Measurements from ENCODE around the gene LHB. TPM values are rescaled to one million over a fixed set of nuclear protein-coding genes. Genes with fewer than 3 reads are reported as not detected.

The LHB gene
- total and polyA plus RNA-seq, 2 of the 4 experiments (the other 2 are of a cell fraction) = not detected

DNA sequence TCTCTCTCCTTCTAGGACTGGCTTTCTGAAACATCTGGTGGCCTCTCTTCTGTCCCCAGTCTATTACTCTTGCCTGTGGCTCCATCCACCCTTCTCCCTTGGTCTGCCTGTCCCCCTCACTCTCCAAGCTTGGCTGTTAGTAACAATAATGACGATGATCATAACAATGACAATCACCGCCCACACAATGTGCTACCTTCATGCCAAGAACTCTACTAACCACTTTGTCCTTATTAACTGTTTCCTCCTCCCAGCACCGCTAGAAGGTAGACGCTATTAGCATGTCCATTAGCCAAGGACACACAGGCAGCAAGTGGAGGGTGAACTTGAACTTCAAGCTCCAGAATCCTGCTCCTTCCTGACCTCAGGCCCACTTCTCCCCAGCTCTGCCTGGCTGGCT lies 26.5 kb downstream of the LHB start:
- ChIA-PET POLR2A (ENCODE audit: unreplicated experiment) (no interaction called here), CTCF (interaction anchor here (1.0 kb wide), 1 partner anchor 9 kb away, joined by 4 read pairs; no protein-coding TSS in a partner anchor)
- Histone ChIP-seq H3K18ac (ENCODE audit: low read depth, low read length) (no peak overlapping the region), H2AK9ac (replicated peaks; ENCODE audit: low read depth, low read length, poor library complexity) (no peak overlapping the region), H3K4me1 (ENCODE audit: control insufficient read depth, insufficient read depth, low read length) (peaks cover 12% of the 10 kb centered on the region), H3K23ac (ENCODE audit: low read depth, low read length) (no peak overlapping the region), H3K9ac (ENCODE audit: low read depth, low read length) (no peak overlapping the region), H2BK20ac (ENCODE audit: low read depth, low read length) (no peak overlapping the region), H3K79me1 (ENCODE audit: low read depth in 1 of 2, low read length in 2 of 2) (peaks cover 21 to 78% of the 10 kb centered on the region in 2 experiments), H3K56ac (ENCODE audit: extremely low read depth, insufficient read depth, low read length) (no peak overlapping the region), H3K9me1 (ENCODE audit: insufficient read depth, low read length) (peaks cover 7% of the 10 kb centered on the region; the same call in 1 of the 2 replicates), H3K36me3 (ENCODE audit: control insufficient read depth, insufficient read depth, low read length) (peaks cover 36% of the 10 kb centered on the region), H2AK5ac (ENCODE audit: low read depth, low read length) (peak overlapping the region; percentile 13; the same call in 1 of the 2 replicates), H2BK15ac (ENCODE audit: low read depth, low read length) (no peak overlapping the region), H2BK5ac (ENCODE audit: low read depth, low read length, poor library complexity, severe bottlenecking) (no peak overlapping the region), H2AFZ (replicated peaks; ENCODE audit: low read length, poor library complexity) (no peak overlapping the region), H3K4me3 (ENCODE audit: insufficient read depth, low read depth, low read length) (no peak overlapping the region), H4K20me1 (ENCODE audit: insufficient read depth, low read length) (peaks cover 28% of the 10 kb centered on the region), H3K27me3 (ENCODE audit: control insufficient read depth, insufficient read depth, low read length) (no peaks in the 10 kb centered on the region), H4K91ac (ENCODE audit: insufficient read depth, low read depth, low read length) (no peak overlapping the region), H3K9me3 (ENCODE audit: control insufficient read depth, insufficient read depth, low read length) (no peaks in the 10 kb centered on the region), H4K8ac (ENCODE audit: low read depth in 2 of 2, low read length in 2 of 2) (no peak overlapping the region), H3K4me2 (ENCODE audit: low read depth, low read length) (no peak overlapping the region), H2BK120ac (ENCODE audit: low read depth, low read length) (no peak overlapping the region), H3K14ac (replicated peaks; ENCODE audit: low read depth, low read length) (no peak overlapping the region), H3K27ac (ENCODE audit: insufficient read depth, low read length) (no peak overlapping the region), H3K4ac (ENCODE audit: low read depth, low read length) (no peak overlapping the region), H4K5ac (ENCODE audit: low read depth, low read length) (no peak overlapping the region)
- dilution Hi-C loops (cut with HindIII; ENCODE audit: low sequenced_read_pairs, unreplicated experiment) = no loop called here
- intact Hi-C loops (cut with micrococcal nuclease) = loop anchor here (5.0 to 10.0 kb wide), 3 partner anchors 67 to 214 kb away; partner anchors contain the start of genes CGB7 and KCNA7
- in situ Hi-C loops (cut with MboI; ENCODE audit: low sequenced_read_pairs) = no loop called here
- DNase-seq (no peak), ATAC-seq (ENCODE audit: low read depth) (no peak)
- WGBS, 2 experiments (ENCODE audit: extremely low coverage in 2 of 2, insufficient read length in 1 of 2) = 51% methylated on average over 2 of the region's 4 CpGs; no CpG with 5 or more reads in 1 of the 2 experiments
- no TSS peak for BruUV-seq (replicated peaks)
- TF ChIP-seq CTCF (conservative IDR thresholded peaks at IDR 0.05; ENCODE audit: low read depth, low read length) = no peak
- TF ChIP-seq BHLHE40 (IDR thresholded peaks at IDR 0.05; ENCODE audit: low read depth, low read length) = no peak
- TF ChIP-seq RCOR1 (IDR thresholded peaks at IDR 0.05; ENCODE audit: insufficient replicate concordance, low read length) = no peak
- no peak for TF ChIP-seq MAFK (IDR thresholded peaks at IDR 0.05; ENCODE audit: low read depth, low read length)
- TF ChIP-seq ELK1 (IDR thresholded peaks at IDR 0.05; ENCODE audit: borderline replicate concordance, low read depth, low read length) = no peak
- no peak for TF ChIP-seq MAZ (IDR thresholded peaks at IDR 0.05; ENCODE audit: borderline replicate concordance, low read depth, low read length)
- TF ChIP-seq, protein P1, sequence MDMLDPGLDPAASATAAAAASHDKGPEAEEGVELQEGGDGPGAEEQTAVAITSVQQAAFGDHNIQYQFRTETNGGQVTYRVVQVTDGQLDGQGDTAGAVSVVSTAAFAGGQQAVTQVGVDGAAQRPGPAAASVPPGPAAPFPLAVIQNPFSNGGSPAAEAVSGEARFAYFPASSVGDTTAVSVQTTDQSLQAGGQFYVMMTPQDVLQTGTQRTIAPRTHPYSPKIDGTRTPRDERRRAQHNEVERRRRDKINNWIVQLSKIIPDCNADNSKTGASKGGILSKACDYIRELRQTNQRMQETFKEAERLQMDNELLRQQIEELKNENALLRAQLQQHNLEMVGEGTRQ (IDR thresholded peaks at IDR 0.05; ENCODE audit: low read depth, low read length) = no peak
- no peak for TF ChIP-seq RFX5 (IDR thresholded peaks at IDR 0.05; ENCODE audit: low read depth, low read length)
- no peak for TF ChIP-seq FOS (IDR thresholded peaks at IDR 0.05; ENCODE audit: low read depth, low read length)
- no peak for TF ChIP-seq CHD1 (IDR thresholded peaks at IDR 0.05; ENCODE audit: low read depth, low read length)
- TF ChIP-seq NFE2L2 (IDR thresholded peaks at IDR 0.05; ENCODE audit: low read depth, low read length) = no peak
- TF ChIP-seq POLR2A (IDR thresholded peaks at IDR 0.05; ENCODE audit: low read depth, low read length) = no peak
- TF ChIP-seq SMC3 (IDR thresholded peaks at IDR 0.05; ENCODE audit: low read depth, low read length) = no peak
- no peak for TF ChIP-seq RAD21 (IDR thresholded peaks at IDR 0.05; ENCODE audit: low read length)
- TF ChIP-seq MXI1 (IDR thresholded peaks at IDR 0.05; ENCODE audit: borderline replicate concordance, low read depth, low read length) = no peak
- TF ChIP-seq CEBPB (IDR thresholded peaks at IDR 0.05; ENCODE audit: low read depth, low read length) = no peak

Measured in IMR-90 (cell line).